Cardiac muscle cell (in vitro differentiated cells and primary cell): ENCODE data around the gene TSPEAR. TPM values are rescaled to one million over a fixed set of nuclear protein-coding genes. Genes with fewer than 3 reads are reported as not detected.

ENCODE experiments used
- DNase-seq, 2 donors: peaks; one replicate each; pipeline versions ENCODE4 v3.0.0 to v3.0.0-alpha.2; 2010 to 2017; ENCODE audit warnings: low read depth in 1 of 2, low spot score in 1 of 2
- H3K27ac ChIP-seq: fragments of 200-600 bp; sonication (generic); 2 replicates; pipeline ENCODE4 v1.5.1; 2016
- H3K27me3 ChIP-seq: fragments of 200-600 bp; sonication (generic); 2 replicates; pipeline ENCODE4 v1.6.0; 2016; ENCODE audit warnings: control low read depth
- H3K36me3 ChIP-seq: fragments of 200-600 bp; sonication (generic); 2 replicates; pipeline ENCODE4 v1.5.1; 2016; ENCODE audit warnings: control low read depth
- H3K4me1 ChIP-seq: fragments of 200-600 bp; sonication (generic); 2 replicates; pipeline ENCODE4 v1.8.1; 2017; ENCODE audit warnings: low read depth, mild to moderate bottlenecking, mixed run types
- H3K4me3 ChIP-seq: fragments of 200-600 bp; sonication (generic); 2 replicates; pipeline ENCODE4 v1.5.1; 2016; ENCODE audit warnings: mild to moderate bottlenecking
- H3K9me3 ChIP-seq: fragments of 200-600 bp; sonication (generic); 2 replicates; pipeline ENCODE4 v1.5.1; 2017; ENCODE audit warnings: low read depth, mild to moderate bottlenecking, control low read depth
- CTCF ChIP-seq: IDR thresholded peaks from 2 replicates; pipeline ENCODE4 v1.5.1; 2012; ENCODE audit warnings: low read depth, mild to moderate bottlenecking, low read length
- polyA plus RNA-seq: library from polyadenylated mRNA; unstranded; fragments of >200 nt; fragmentation: Nextera tagmentation; extraction: Ambion mirVana; gene quantifications from 2 replicates; pipeline ENCODE4 v1.2.1, GENCODE V29; 2016
- total RNA-seq: library from RNA; depleted of rRNA; stranded (reverse); fragments of >200 nt; gene quantifications from 2 replicates; pipeline ENCODE4 v1.2.3, GENCODE V29; 2016

Gene TSPEAR
- total and polyA plus RNA-seq, 2 experiments from 2014 or later: 2.8 to 3.4 TPM

- no peak for TF ChIP-seq CTCF
- no peak for DNase-seq
- peaks cover 9% of the 10 kb centered on the region for H3K4me1 ChIP-seq
- no peak overlapping the region for H3K27ac ChIP-seq
- H3K9me3 ChIP-seq: no peaks in the 10 kb centered on the region
- peaks cover 4% of the 10 kb centered on the region for H3K36me3 ChIP-seq
- H3K4me3 ChIP-seq: no peak overlapping the region
- no peaks in the 10 kb centered on the region for H3K27me3 ChIP-seq
Observed at GRCh38 chr21:44509539-44509938, 201.8 kb downstream of the TSPEAR start.

- no peaks in the 10 kb centered on the region for H3K27me3 ChIP-seq
Observed at GRCh38 chr21:44508711-44509445, 202.5 kb downstream of the TSPEAR start.

DNA sequence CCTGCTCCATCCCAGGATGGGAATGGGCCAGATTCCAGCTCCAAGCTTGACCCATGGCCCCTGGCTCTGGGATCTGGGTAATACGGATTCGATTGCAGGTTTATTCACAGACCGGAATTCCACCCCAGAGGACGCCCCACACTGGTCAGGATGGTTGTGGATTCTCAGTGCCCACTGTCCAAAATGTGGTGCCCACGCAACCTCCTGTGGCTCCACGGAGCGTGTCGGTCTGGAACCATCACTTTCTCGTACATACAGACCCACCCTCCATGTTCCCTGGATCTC is 203.0 kb downstream of the TSPEAR start:
- H3K4me1 ChIP-seq: peaks cover 9% of the 10 kb centered on the region
- H3K27me3 ChIP-seq: no peaks in the 10 kb centered on the region
- no peaks in the 10 kb centered on the region for H3K9me3 ChIP-seq
- no peak for TF ChIP-seq CTCF
- no peak overlapping the region for H3K27ac ChIP-seq
- peaks cover 4% of the 10 kb centered on the region for H3K36me3 ChIP-seq
- H3K4me3 ChIP-seq: no peak overlapping the region
- DNase-seq: no peak

More at GRCh38 chr21:44508711-44509445, 202.5 kb downstream of the TSPEAR start:
- Histone ChIP-seq H3K9me3 (no peaks in the 10 kb centered on the region), H3K4me1 (peaks cover 9% of the 10 kb centered on the region), H3K4me3 (no peak overlapping the region), H3K27ac (no peak overlapping the region), H3K36me3 (peaks cover 4% of the 10 kb centered on the region)
- TF ChIP-seq CTCF: no peak
- no peak for DNase-seq

DNA sequence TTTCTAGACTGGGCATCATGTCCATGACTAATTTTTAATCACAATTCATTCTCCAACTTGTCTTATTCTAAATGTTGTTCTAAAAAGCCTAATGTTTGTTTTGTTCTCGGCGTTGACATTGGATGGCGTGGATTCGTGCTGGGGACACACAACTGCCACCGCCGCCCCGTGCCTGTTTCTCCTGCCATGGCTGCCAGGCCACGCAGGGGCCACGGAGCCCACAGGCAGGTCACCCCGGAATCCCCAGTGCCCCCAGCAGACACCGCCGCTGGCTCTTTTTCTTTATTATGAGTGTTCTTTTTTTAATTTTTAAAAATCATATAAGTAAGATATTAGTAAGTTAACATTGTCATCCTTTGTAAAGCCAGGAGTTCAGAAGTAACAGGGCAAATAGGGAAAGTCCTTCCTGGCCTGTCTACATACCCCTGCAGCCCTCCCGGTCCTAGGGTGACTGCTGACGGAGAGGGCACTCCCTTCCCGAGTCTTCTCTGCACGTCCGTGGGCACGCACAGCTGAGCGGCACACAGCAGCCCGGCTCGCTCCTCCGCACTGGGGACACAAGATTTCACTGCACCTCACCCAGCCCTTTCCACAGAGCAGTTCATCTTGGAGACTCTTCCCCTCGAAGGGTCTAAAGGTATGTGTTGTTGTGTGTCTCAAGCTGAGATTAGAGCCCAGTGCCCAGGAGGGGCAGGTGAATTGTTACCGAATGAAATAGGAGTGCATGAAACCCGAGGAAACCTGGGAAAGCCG is 203.5 kb downstream of the TSPEAR start:
- no peak overlapping the region for H3K4me3 ChIP-seq
- TF ChIP-seq CTCF: no peak
- no peaks in the 10 kb centered on the region for H3K27me3 ChIP-seq
- H3K4me1 ChIP-seq: peaks cover 9% of the 10 kb centered on the region
- no peak overlapping the region for H3K27ac ChIP-seq
- H3K36me3 ChIP-seq: peaks cover 4% of the 10 kb centered on the region
- no peaks in the 10 kb centered on the region for H3K9me3 ChIP-seq
- DNase-seq: no peak

GRCh38 chr21:44506279-44507255 is 204.8 kb downstream of the TSPEAR start:
- no peak for TF ChIP-seq CTCF
- Histone ChIP-seq H3K27me3 (no peaks in the 10 kb centered on the region), H3K9me3 (no peaks in the 10 kb centered on the region), H3K36me3 (peaks cover 4% of the 10 kb centered on the region), H3K4me3 (no peak overlapping the region), H3K27ac (no peak overlapping the region), H3K4me1 (peaks cover 9% of the 10 kb centered on the region)
- peak in 1 of 2 donors; percentile 42 for DNase-seq
